Activated naive CD8-positive, alpha-beta T cell treated with anti-CD3 and anti-CD28 coated beads, Interleukin-2, amount 10 ng/mL, durations not matched to agents 7 days and 5 days (primary cell): ENCODE data around the gene DMTF1. TPM values are rescaled to one million over a fixed set of nuclear protein-coding genes. Genes with fewer than 3 reads are reported as not detected.

Experiments used
- ATAC-seq: fragments of 150-1000 bp; cut with Tn5 transposase; one replicate; pipeline ENCODE4 v1.10.0; 2021; ENCODE audit warnings: low read depth, moderate library complexity
- POLR2A ChIA-PET: fragments of 350-600 bp; sonication (Branson Sonifier 250); formaldehyde crosslinking; loops from one replicate; lab custom pipeline; 2021; ENCODE audit warnings: antibody characterized with exemption; lab: Charles Lee
- DNase-seq: peaks from one replicate; pipeline ENCODE4 v3.0.0; 2021
- H3K27ac Mint-ChIP-seq: one replicate; pipeline ENCODE4 v1.8.0; 2022; ENCODE audit warnings: mild to moderate bottlenecking, mixed read lengths
- H3K27me3 Mint-ChIP-seq: one replicate; pipeline ENCODE4 v1.8.0; 2022; ENCODE audit warnings: mild to moderate bottlenecking, moderate library complexity, mixed read lengths
- H3K36me3 Mint-ChIP-seq: one replicate; pipeline ENCODE4 v1.8.0; 2021; ENCODE audit warnings: mild to moderate bottlenecking, mixed read lengths
- H3K4me1 Mint-ChIP-seq: one replicate; pipeline ENCODE4 v1.8.0; 2021; ENCODE audit warnings: mixed read lengths
- H3K4me3 Mint-ChIP-seq: one replicate; pipeline ENCODE4 v1.8.0; 2022; ENCODE audit warnings: mild to moderate bottlenecking, moderate library complexity, mixed read lengths
- H3K9me3 Mint-ChIP-seq: one replicate; pipeline ENCODE4 v1.8.0; 2021; ENCODE audit warnings: mixed read lengths
- total RNA-seq, 2 experiments: library from RNA; stranded (reverse); gene quantifications; one replicate each; pipeline ENCODE4 v1.2.3, GENCODE V29; 2021

DMTF1 gene
- total RNA-seq, 2 experiments from 2014 or later, result 131 to 137 TPM

- no peaks in the 10 kb centered on the region for H3K36me3 Mint-ChIP-seq
- ATAC-seq, result no peak
- H3K27ac Mint-ChIP-seq, result no peak overlapping the region
- no peak for DNase-seq
- no peaks in the 10 kb centered on the region for H3K9me3 Mint-ChIP-seq
- no peaks in the 10 kb centered on the region for H3K4me1 Mint-ChIP-seq
- POLR2A ChIA-PET, result no interaction called here
- no peak overlapping the region for H3K4me3 Mint-ChIP-seq
- H3K27me3 Mint-ChIP-seq, result peaks cover 3% of the 10 kb centered on the region
Measured at GRCh38 chr7:87127019-87127418, 25.2 kb upstream of the DMTF1 start.

GRCh38 chr7:87128861-87129267 lies 23.4 kb upstream of the DMTF1 start:
- DNase-seq, result no peak
- ATAC-seq, result no peak
- H3K36me3 Mint-ChIP-seq, result no peaks in the 10 kb centered on the region
- peaks cover 2% of the 10 kb centered on the region for H3K4me1 Mint-ChIP-seq
- POLR2A ChIA-PET, result no interaction called here
- peaks cover 5% of the 10 kb centered on the region for H3K27me3 Mint-ChIP-seq
- no peak overlapping the region for H3K4me3 Mint-ChIP-seq
- H3K27ac Mint-ChIP-seq, result no peak overlapping the region
- H3K9me3 Mint-ChIP-seq, result no peaks in the 10 kb centered on the region

- Mint-ChIP-seq H3K4me3 (no peak overlapping the region), H3K9me3 (no peaks in the 10 kb centered on the region), H3K4me1 (peaks cover 5% of the 10 kb centered on the region), H3K27me3 (peaks cover 9% of the 10 kb centered on the region), H3K36me3 (no peaks in the 10 kb centered on the region), H3K27ac (no peak overlapping the region)
- ATAC-seq (no peak), DNase-seq (no peak)
- POLR2A ChIA-PET, result no interaction called here
Measured at GRCh38 chr7:87129332-87129731, 22.9 kb upstream of the DMTF1 start.

GRCh38 chr7:87129848-87130247 lies 22.4 kb upstream of the DMTF1 start:
- Mint-ChIP-seq H3K27ac (no peak overlapping the region), H3K4me1 (peaks cover 5% of the 10 kb centered on the region), H3K36me3 (no peaks in the 10 kb centered on the region), H3K27me3 (peaks cover 10% of the 10 kb centered on the region), H3K9me3 (no peaks in the 10 kb centered on the region), H3K4me3 (no peak overlapping the region)
- ATAC-seq (no peak), DNase-seq (no peak)
- POLR2A ChIA-PET, result no interaction called here

- no peak overlapping the region for H3K27ac Mint-ChIP-seq
- no peaks in the 10 kb centered on the region for H3K36me3 Mint-ChIP-seq
- no peak overlapping the region for H3K4me3 Mint-ChIP-seq
- H3K9me3 Mint-ChIP-seq, result no peaks in the 10 kb centered on the region
- ATAC-seq (no peak), DNase-seq (no peak)
- H3K4me1 Mint-ChIP-seq, result peaks cover 5% of the 10 kb centered on the region
- H3K27me3 Mint-ChIP-seq, result peaks cover 10% of the 10 kb centered on the region
- POLR2A ChIA-PET, result no interaction called here
Measured at GRCh38 chr7:87131771-87132170, 20.5 kb upstream of the DMTF1 start.

GRCh38 chr7:87137271-87137670 lies 15.0 kb upstream of the DMTF1 start:
- no peak overlapping the region for H3K27ac Mint-ChIP-seq

GRCh38 chr7:87139514-87139913 lies 12.7 kb upstream of the DMTF1 start:
- POLR2A ChIA-PET, result no interaction called here
- H3K9me3 Mint-ChIP-seq, result no peaks in the 10 kb centered on the region
- H3K4me3 Mint-ChIP-seq, result no peak overlapping the region
- peaks cover 6% of the 10 kb centered on the region for H3K4me1 Mint-ChIP-seq
- no peak overlapping the region for H3K27ac Mint-ChIP-seq
- H3K36me3 Mint-ChIP-seq, result no peaks in the 10 kb centered on the region
- DNase-seq, result no peak
- no peak for ATAC-seq
- peaks cover 24% of the 10 kb centered on the region for H3K27me3 Mint-ChIP-seq

More at GRCh38 chr7:87137271-87137670, 15.0 kb upstream of the DMTF1 start:
- POLR2A ChIA-PET, result no interaction called here
- no peak for ATAC-seq
- Mint-ChIP-seq H3K4me1 (peaks cover 5% of the 10 kb centered on the region), H3K9me3 (no peaks in the 10 kb centered on the region), H3K27me3 (peaks cover 31% of the 10 kb centered on the region), H3K4me3 (no peak overlapping the region), H3K36me3 (no peaks in the 10 kb centered on the region)
- no peak for DNase-seq

- no peak for DNase-seq
- no peak for ATAC-seq
- H3K4me3 Mint-ChIP-seq, result no peak overlapping the region
- peaks cover 11% of the 10 kb centered on the region for H3K4me1 Mint-ChIP-seq
- POLR2A ChIA-PET, result no interaction called here
- H3K36me3 Mint-ChIP-seq, result no peaks in the 10 kb centered on the region
- peaks cover 20% of the 10 kb centered on the region for H3K27me3 Mint-ChIP-seq
- no peak overlapping the region for H3K27ac Mint-ChIP-seq
- H3K9me3 Mint-ChIP-seq, result no peaks in the 10 kb centered on the region
Measured at GRCh38 chr7:87140271-87140748, 11.9 kb upstream of the DMTF1 start.

GRCh38 chr7:87144173-87144657 lies 8.0 kb upstream of the DMTF1 start:
- ATAC-seq, result peak; percentile 66
- H3K9me3 Mint-ChIP-seq, result no peaks in the 10 kb centered on the region

GRCh38 chr7:87146740-87147386 lies 5.4 kb upstream of the DMTF1 start:
- Mint-ChIP-seq H3K4me3 (no peak overlapping the region), H3K4me1 (peaks cover 17% of the 10 kb centered on the region), H3K36me3 (no peaks in the 10 kb centered on the region), H3K9me3 (no peaks in the 10 kb centered on the region), H3K27ac (no peak overlapping the region), H3K27me3 (no peaks in the 10 kb centered on the region)
- ATAC-seq (no peak), DNase-seq (no peak)
- POLR2A ChIA-PET, result no interaction called here

More at GRCh38 chr7:87144173-87144657, 8.0 kb upstream of the DMTF1 start:
- Mint-ChIP-seq H3K27me3 (peaks cover 3% of the 10 kb centered on the region), H3K4me1 (peaks cover 11% of the 10 kb centered on the region), H3K36me3 (no peaks in the 10 kb centered on the region), H3K27ac (peak overlapping the region; percentile 9), H3K4me3 (no peak overlapping the region)
- POLR2A ChIA-PET, result interaction anchor here (1.4 kb wide), 1 partner anchor 8 kb away, joined by 6 read pairs; the partner anchor contains the start of gene DMTF1
- DNase-seq, result no peak

GRCh38 chr7:87147500-87147899 lies 4.8 kb upstream of the DMTF1 start:
- no peak overlapping the region for H3K27ac Mint-ChIP-seq
- ATAC-seq (no peak), DNase-seq (no peak)
- no peaks in the 10 kb centered on the region for H3K36me3 Mint-ChIP-seq
- no peaks in the 10 kb centered on the region for H3K9me3 Mint-ChIP-seq
- POLR2A ChIA-PET, result no interaction called here
- H3K27me3 Mint-ChIP-seq, result no peaks in the 10 kb centered on the region
- no peak overlapping the region for H3K4me3 Mint-ChIP-seq
- H3K4me1 Mint-ChIP-seq, result peaks cover 19% of the 10 kb centered on the region

- Mint-ChIP-seq H3K4me3 (no peak overlapping the region), H3K27ac (no peak overlapping the region), H3K4me1 (peaks cover 19% of the 10 kb centered on the region), H3K36me3 (no peaks in the 10 kb centered on the region), H3K27me3 (no peaks in the 10 kb centered on the region), H3K9me3 (no peaks in the 10 kb centered on the region)
- DNase-seq, result no peak
- no peak for ATAC-seq
- POLR2A ChIA-PET, result no interaction called here
Measured at GRCh38 chr7:87148332-87148955, 3.8 kb upstream of the DMTF1 start.

GRCh38 chr7:87151002-87151728 lies 1.1 kb upstream of the DMTF1 start:
- no peaks in the 10 kb centered on the region for H3K27me3 Mint-ChIP-seq
- ATAC-seq, result no peak
- H3K36me3 Mint-ChIP-seq, result peaks cover 13% of the 10 kb centered on the region
- peak overlapping the region; percentile 92 for H3K4me3 Mint-ChIP-seq
- H3K27ac Mint-ChIP-seq, result peak overlapping the region; percentile 92
- no peak for DNase-seq
- no peaks in the 10 kb centered on the region for H3K9me3 Mint-ChIP-seq
- peaks cover 25% of the 10 kb centered on the region for H3K4me1 Mint-ChIP-seq
- POLR2A ChIA-PET, result interaction anchor here (1.1 to 1.6 kb wide), 2 partner anchors 40 to 68 kb away, joined by 3 to 4 read pairs; partner anchors contain the start of gene TMEM243
